CD4-positive, alpha-beta T cell treated with Interleukin-15 for 1 hour (primary cell): Measurements from ENCODE around the gene ZFP62.
A peak's percentile ranks its signal among the peaks of the same experiment; 100 is the strongest.
"Not testable (repeated sequence)": the region's sequence is repeated elsewhere in the genome, so short reads cannot be mapped to it uniquely, and the experiment has no call there.

ENCODE experiments used
- DNase-seq: peaks from one replicate; pipeline ENCODE4 v3.0.0-alpha.2; 2020

ZFP62 gene

GRCh38 chr5:180829726-180830125 is 31.4 kb downstream of the ZFP62 start:
- no peak for DNase-seq

GRCh38 chr5:180828756-180829531 is 32.1 kb downstream of the ZFP62 start:
- peak; percentile 45 for DNase-seq

GRCh38 chr5:180827374-180827773 is 33.7 kb downstream of the ZFP62 start:
- DNase-seq, result not testable (repeated sequence)

- no peak for DNase-seq
Observed at GRCh38 chr5:180825768-180826525, 35.1 kb downstream of the ZFP62 start.

GRCh38 chr5:180824630-180825476 is 36.2 kb downstream of the ZFP62 start:
- DNase-seq, result no peak

- no peak for DNase-seq
Observed at GRCh38 chr5:180823940-180824629, 37.0 kb downstream of the ZFP62 start.

GRCh38 chr5:180823346-180823745 is 37.7 kb downstream of the ZFP62 start:
- no peak for DNase-seq

GRCh38 chr5:180821538-180821937 is 39.5 kb downstream of the ZFP62 start:
- DNase-seq, result no peak

- DNase-seq, result no peak
Observed at GRCh38 chr5:180820788-180821321, 40.2 kb downstream of the ZFP62 start.

- no peak for DNase-seq
Observed at GRCh38 chr5:180818677-180819341, 42.3 kb downstream of the ZFP62 start.

- DNase-seq, result no peak
Observed at GRCh38 chr5:180817893-180818674, 43.0 kb downstream of the ZFP62 start.

- DNase-seq, result no peak
Observed at GRCh38 chr5:180816608-180817534, 44.2 kb downstream of the ZFP62 start.

- DNase-seq, result no peak
Observed at GRCh38 chr5:180815293-180815917, 45.7 kb downstream of the ZFP62 start.

GRCh38 chr5:180813420-180813819 is 47.7 kb downstream of the ZFP62 start:
- no peak for DNase-seq

GRCh38 chr5:180811623-180812124 is 49.4 kb downstream of the ZFP62 start:
- no peak for DNase-seq

- no peak for DNase-seq
Observed at GRCh38 chr5:180810959-180811622, 50.0 kb downstream of the ZFP62 start.

- peak; percentile 95 for DNase-seq
Observed at GRCh38 chr5:180810210-180810958, 50.7 kb downstream of the ZFP62 start.
